Mesenchymal stem cell (in vitro differentiated cells and primary cell): ENCODE results near the gene RAB37.
A peak's percentile ranks its signal among the peaks of the same experiment; 100 is the strongest.

Source experiments
- DNase-seq: peaks from one replicate; pipeline ENCODE4 v3.0.0-alpha.2; 2013
- H2AFZ ChIP-seq: one replicate; pipeline ENCODE4 v1.6.1; 2013; ENCODE audit warnings: low read depth, mild to moderate bottlenecking, control low read depth, inconsistent platforms, low read length, moderate library complexity
- H2AK5ac ChIP-seq: 2 replicates; pipeline ENCODE4 v1.6.1; 2013; ENCODE audit warnings: low read length, moderate library complexity, mild to moderate bottlenecking, inconsistent platforms; ENCODE audit not compliant: severe bottlenecking
- H2BK120ac ChIP-seq: one replicate; pipeline ENCODE4 v1.6.1; 2013; ENCODE audit warnings: low read depth, mild to moderate bottlenecking, inconsistent platforms, low read length, moderate library complexity
- H2BK12ac ChIP-seq, 2 experiments: one replicate each; pipeline ENCODE4 v1.6.1; 2013; ENCODE audit warnings: inconsistent platforms in 2 of 2, low read length in 2 of 2, mild to moderate bottlenecking in 2 of 2, moderate library complexity in 2 of 2, control low read depth in 1 of 2
- H2BK15ac ChIP-seq: one replicate; pipeline ENCODE4 v1.6.1; 2013; ENCODE audit warnings: mild to moderate bottlenecking, low read depth, inconsistent platforms; ENCODE audit not compliant: poor library complexity, severe bottlenecking
- H2BK5ac ChIP-seq: 2 replicates; pipeline ENCODE4 v1.6.1; 2013; ENCODE audit warnings: low read depth, mild to moderate bottlenecking, low read length, control low read depth, inconsistent platforms; ENCODE audit not compliant: poor library complexity, severe bottlenecking
- H3K14ac ChIP-seq, 2 experiments: one replicate each; pipeline ENCODE4 v1.6.1; 2013; ENCODE audit warnings: inconsistent platforms in 2 of 2, low read length in 2 of 2, control low read depth in 1 of 2, mild to moderate bottlenecking in 1 of 2, moderate library complexity in 1 of 2
- H3K18ac ChIP-seq, 2 experiments: one replicate each; pipeline ENCODE4 v1.6.1; 2013; ENCODE audit warnings: inconsistent platforms in 2 of 2, low read length in 2 of 2, control low read depth in 1 of 2, low read depth in 1 of 2, mild to moderate bottlenecking in 1 of 2
- H3K23ac ChIP-seq, 2 experiments: one replicate each; pipeline ENCODE4 v1.6.1; 2013; ENCODE audit warnings: inconsistent platforms in 2 of 2, low read length in 2 of 2, mild to moderate bottlenecking in 2 of 2, moderate library complexity in 2 of 2, control low read depth in 1 of 2
- H3K27ac ChIP-seq: 2 replicates; pipeline ENCODE4 v1.5.1; 2013; ENCODE audit warnings: mild to moderate bottlenecking, moderate library complexity, low read length, control low read depth, inconsistent platforms; ENCODE audit not compliant: poor library complexity, severe bottlenecking
- H3K27me3 ChIP-seq, 2 experiments: 2 replicates each; pipeline versions ENCODE4 v1.6.1 to v1.7.0; 2013; ENCODE audit warnings: low read length in 2 of 2, mild to moderate bottlenecking in 2 of 2, moderate library complexity in 2 of 2, control low read depth in 1 of 2, inconsistent platforms in 1 of 2; ENCODE audit not compliant: control insufficient read depth in 1 of 2, insufficient read depth in 1 of 2
- H3K36me3 ChIP-seq, 2 experiments: 2 replicates each; pipeline versions ENCODE4 v1.6.1 to v1.7.0; 2013; ENCODE audit warnings: low read length in 2 of 2, control low read depth in 1 of 2, inconsistent platforms in 1 of 2, low read depth in 1 of 2, mild to moderate bottlenecking in 1 of 2; ENCODE audit not compliant: insufficient read depth in 2 of 2, control insufficient read depth in 1 of 2
- H3K4ac ChIP-seq, 2 experiments: one replicate each; pipeline ENCODE4 v1.6.1; 2013; ENCODE audit warnings: inconsistent platforms in 2 of 2, low read length in 2 of 2, mild to moderate bottlenecking in 2 of 2, moderate library complexity in 2 of 2, control low read depth in 1 of 2, low read depth in 1 of 2
- H3K4me1 ChIP-seq: 2 replicates; pipeline ENCODE4 v1.6.1; 2013; ENCODE audit warnings: low read depth, low read length, control low read depth; ENCODE audit not compliant: control insufficient read depth, insufficient read depth
- H3K4me2 ChIP-seq: 2 replicates; pipeline ENCODE4 v1.6.1; 2013; ENCODE audit warnings: low read length, mild to moderate bottlenecking, inconsistent platforms; ENCODE audit not compliant: poor library complexity, severe bottlenecking
- H3K4me3 ChIP-seq, 2 experiments: 2 replicates each; pipeline versions ENCODE4 v1.5.1 to v1.7.0; 2013; ENCODE audit warnings: low read length in 2 of 2, mild to moderate bottlenecking in 2 of 2, control low read depth in 1 of 2, low read depth in 1 of 2; ENCODE audit not compliant: insufficient read depth in 1 of 2
- H3K79me1 ChIP-seq: replicated peaks from 2 replicates; pipeline ENCODE4 v1.6.1; 2013; ENCODE audit warnings: mild to moderate bottlenecking, control low read depth, low read length, inconsistent platforms; ENCODE audit not compliant: poor library complexity, severe bottlenecking
- H3K9ac ChIP-seq: 2 replicates; pipeline ENCODE4 v1.7.0; 2013; ENCODE audit warnings: mild to moderate bottlenecking, low read length, moderate library complexity
- H3K9me3 ChIP-seq: 2 replicates; pipeline ENCODE4 v1.7.0; 2013; ENCODE audit warnings: mild to moderate bottlenecking, low read length; ENCODE audit not compliant: control insufficient read depth
- H4K8ac ChIP-seq: one replicate; pipeline ENCODE4 v1.6.1; 2013; ENCODE audit warnings: inconsistent platforms, mild to moderate bottlenecking, low read length, moderate library complexity
- H4K91ac ChIP-seq: one replicate; pipeline ENCODE4 v1.6.1; 2013; ENCODE audit warnings: mild to moderate bottlenecking, low read length, inconsistent platforms
- WGBS: methylation state at CpG from one replicate; pipeline ENCODE4 v1.1.7; 2013; ENCODE audit warnings: mixed read lengths; 5-methylcytosine and 5-hydroxymethylcytosine counted together

Gene RAB37

GRCh38 chr17:74758848-74759168, 21.8 kb downstream of the RAB37 start:
- Histone ChIP-seq H4K91ac (peak overlapping the region; percentile 4), H3K4me2 (peak overlapping the region; percentile 24), H4K8ac (peak overlapping the region; percentile 61), H3K27ac (peak overlapping the region; percentile 50), H3K14ac (peak overlapping the region in 1 of 2 experiments; percentile 83), H3K79me1 (peaks cover 51% of the 10 kb centered on the region), H3K18ac (peak overlapping the region; percentile 60 to 78), H3K4me1 (peaks cover 72% of the 10 kb centered on the region), H2AFZ (no peak overlapping the region), H3K4me3 (no peak overlapping the region), H2BK12ac (peak overlapping the region in 1 of 2 experiments; percentile 40), H3K27me3 (no peaks in the 10 kb centered on the region), H2BK15ac (peak overlapping the region; percentile 86), H2BK5ac (peak overlapping the region; percentile 36), H2AK5ac (peak overlapping the region; percentile 97), H3K23ac (no peak overlapping the region), H2BK120ac (peak overlapping the region; percentile 74), H3K36me3 (peaks cover 0 to 16% of the 10 kb centered on the region in 2 experiments), H3K4ac (peak overlapping the region; percentile 9 to 67), H3K9ac (no peak overlapping the region), H3K9me3 (no peaks in the 10 kb centered on the region)
- 100% methylated on average over 2 of the region's 2 CpGs for WGBS
- no peak for DNase-seq

DNA sequence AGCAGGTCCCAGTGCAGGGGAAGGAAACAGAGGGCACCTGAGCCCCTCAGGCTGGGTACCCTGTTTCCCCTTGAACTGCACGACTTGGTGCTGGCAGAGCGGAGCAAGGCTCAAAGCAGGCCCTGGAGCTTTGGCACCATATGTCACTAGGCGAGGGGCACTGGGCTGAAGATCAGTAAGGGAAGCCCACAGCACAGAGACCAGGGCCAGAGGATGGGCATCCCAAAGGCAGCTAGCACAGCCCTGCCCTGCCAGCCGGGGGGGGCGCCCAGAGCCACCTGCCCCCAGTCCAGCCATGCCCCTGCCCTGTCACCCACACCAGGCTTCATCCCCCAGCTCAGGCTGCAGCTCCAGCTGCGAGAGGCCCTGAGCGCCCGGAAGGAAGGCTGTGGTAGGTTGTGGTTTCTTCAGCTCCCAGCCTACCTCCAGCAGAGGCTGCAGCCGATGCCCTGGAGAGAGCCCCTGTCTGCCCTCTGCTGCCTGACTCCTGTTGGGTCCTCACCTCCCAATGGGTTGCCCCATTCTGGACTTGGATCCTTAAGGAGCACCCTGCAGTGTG, 22.3 kb downstream of the RAB37 start:
- Histone ChIP-seq H4K91ac (peak overlapping the region; percentile 47), H3K79me1 (peaks cover 55% of the 10 kb centered on the region), H3K27me3 (no peaks in the 10 kb centered on the region), H3K4me1 (peaks cover 77% of the 10 kb centered on the region), H3K14ac (peak overlapping the region in 1 of 2 experiments; percentile 69), H3K4me3 (no peak overlapping the region), H3K27ac (peak overlapping the region; percentile 50), H4K8ac (no peak overlapping the region), H2AFZ (no peak overlapping the region), H3K4me2 (peak overlapping the region; percentile 5), H2BK12ac (peak overlapping the region; percentile 40 to 51), H2AK5ac (peak overlapping the region; percentile 97), H3K9ac (no peak overlapping the region), H3K18ac (peak overlapping the region; percentile 5 to 60), H3K4ac (peak overlapping the region in 1 of 2 experiments; percentile 17), H3K23ac (no peak overlapping the region), H3K36me3 (peaks cover 0 to 16% of the 10 kb centered on the region in 2 experiments), H2BK15ac (no peak overlapping the region), H2BK5ac (peak overlapping the region; percentile 36), H3K9me3 (no peaks in the 10 kb centered on the region), H2BK120ac (peak overlapping the region; percentile 74)
- 78% methylated on average over 7 of the region's 9 CpGs for WGBS
- no peak for DNase-seq

DNA sequence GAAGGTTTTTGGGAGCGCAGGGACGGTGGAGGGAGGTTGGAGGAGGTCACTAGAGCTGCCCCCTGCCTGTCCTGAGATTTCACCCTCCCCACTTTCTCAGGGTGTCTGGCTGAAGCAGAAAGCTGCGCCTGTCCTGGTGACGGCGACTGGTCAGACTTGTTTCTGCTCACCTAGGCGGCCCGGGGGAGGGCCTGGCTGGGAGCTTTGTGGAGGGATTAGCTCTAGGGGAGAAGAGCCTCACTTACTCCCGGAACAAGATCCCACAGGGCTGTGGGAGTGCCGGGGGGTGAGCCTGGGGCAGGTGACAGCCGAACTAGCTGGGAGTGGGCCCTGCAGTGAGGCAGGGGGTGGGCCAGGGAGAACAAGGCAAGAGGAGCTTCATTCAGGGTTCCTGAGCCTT, 22.9 kb downstream of the RAB37 start:
- Histone ChIP-seq H4K8ac (no peak overlapping the region), H2BK5ac (peak overlapping the region; percentile 33), H2BK120ac (no peak overlapping the region), H3K4me2 (no peak overlapping the region), H2BK12ac (peak overlapping the region in 1 of 2 experiments; percentile 29), H3K23ac (no peak overlapping the region), H3K27ac (peak overlapping the region; percentile 11), H3K27me3 (no peaks in the 10 kb centered on the region), H3K14ac (peak overlapping the region in 1 of 2 experiments; percentile 92), H2AFZ (no peak overlapping the region), H3K79me1 (peaks cover 58% of the 10 kb centered on the region), H3K36me3 (peaks cover 0 to 21% of the 10 kb centered on the region in 2 experiments), H3K4me3 (no peak overlapping the region), H3K9me3 (no peaks in the 10 kb centered on the region), H3K4ac (peak overlapping the region in 1 of 2 experiments; percentile 47), H2AK5ac (peak overlapping the region; percentile 96), H3K4me1 (peaks cover 77% of the 10 kb centered on the region), H4K91ac (no peak overlapping the region), H2BK15ac (no peak overlapping the region), H3K18ac (peak overlapping the region in 1 of 2 experiments; percentile 76), H3K9ac (no peak overlapping the region)
- 82% methylated on average over 9 of the region's 10 CpGs for WGBS
- DNase-seq, result no peak

- no peak for DNase-seq
- H3K4me2 ChIP-seq, result no peak overlapping the region
- H4K91ac ChIP-seq, result no peak overlapping the region
- peak overlapping the region in 1 of 2 experiments; percentile 91 for H3K14ac ChIP-seq
- H3K4me1 ChIP-seq, result peaks cover 75% of the 10 kb centered on the region
- H3K23ac ChIP-seq, result no peak overlapping the region
- 71% methylated on average over 7 of the region's 7 CpGs for WGBS
- H2BK12ac ChIP-seq, result peak overlapping the region in 1 of 2 experiments; percentile 51
- H3K36me3 ChIP-seq, result peaks cover 0 to 17% of the 10 kb centered on the region in 2 experiments
- no peak overlapping the region for H4K8ac ChIP-seq
- peaks cover 53% of the 10 kb centered on the region for H3K79me1 ChIP-seq
- H3K9ac ChIP-seq, result no peak overlapping the region
- H3K9me3 ChIP-seq, result no peaks in the 10 kb centered on the region
- peak overlapping the region in 1 of 2 experiments; percentile 79 for H3K18ac ChIP-seq
- peak overlapping the region in 1 of 2 experiments; percentile 54 for H3K4ac ChIP-seq
- peak overlapping the region; percentile 31 for H2AK5ac ChIP-seq
- no peak overlapping the region for H3K4me3 ChIP-seq
- H3K27me3 ChIP-seq, result no peaks in the 10 kb centered on the region
- no peak overlapping the region for H2BK15ac ChIP-seq
- no peak overlapping the region for H2AFZ ChIP-seq
- peak overlapping the region; percentile 11 for H3K27ac ChIP-seq
- no peak overlapping the region for H2BK5ac ChIP-seq
- no peak overlapping the region for H2BK120ac ChIP-seq
These were observed 23.5 kb downstream of the RAB37 start for GRCh38 chr17:74760404-74761105.
